Neural cell (in vitro differentiated cells): ENCODE measurements around the gene EML6.

Source experiments
- CTCF ChIP-seq: fragments of 450-650 bp; IDR thresholded peaks from 2 replicates; pipeline ENCODE4 v1.5.1; 2014; ENCODE audit warnings: antibody characterized with exemption, mild to moderate bottlenecking, moderate library complexity; ENCODE audit not compliant: poor library complexity, severe bottlenecking
- EP300 ChIP-seq: fragments of 450-650 bp; conservative IDR thresholded peaks from 2 replicates; pipeline ENCODE4 v1.6.1; 2014; ENCODE audit warnings: antibody characterized with exemption, mild to moderate bottlenecking, moderate library complexity; ENCODE audit not compliant: poor library complexity, severe bottlenecking
- EZH2 ChIP-seq: fragments of 200-600, 300-800 bp; shearing (Covaris generic), sonication (generic); IDR thresholded peaks from 2 replicates; pipeline ENCODE4 v1.6.1; 2014; ENCODE audit warnings: antibody characterized with exemption, low read length, borderline replicate concordance, mild to moderate bottlenecking; ENCODE audit not compliant: insufficient read depth, poor library complexity, severe bottlenecking
- REST ChIP-seq: IDR thresholded peaks from 2 replicates; pipeline ENCODE4 v1.6.1; 2012; ENCODE audit warnings: borderline replicate concordance
- SMC3 ChIP-seq: fragments of 450-650 bp; conservative IDR thresholded peaks from 2 replicates; pipeline ENCODE4 v1.6.1; 2014; ENCODE audit warnings: antibody characterized with exemption, mild to moderate bottlenecking, moderate library complexity; ENCODE audit not compliant: poor library complexity

GRCh38 chr2:54925022-54925421 lies 201.6 kb downstream of the EML6 start:
- TF ChIP-seq EZH2 (no peak), EP300 (no peak), CTCF (no peak), SMC3 (no peak), REST (no peak)
